ENCODE measurements around the gene KLHL22.
"Not testable (repeated sequence)": the region's sequence is repeated elsewhere in the genome, so short reads cannot be mapped to it uniquely, and the experiment has no call there.

KLHL22 gene

DNA sequence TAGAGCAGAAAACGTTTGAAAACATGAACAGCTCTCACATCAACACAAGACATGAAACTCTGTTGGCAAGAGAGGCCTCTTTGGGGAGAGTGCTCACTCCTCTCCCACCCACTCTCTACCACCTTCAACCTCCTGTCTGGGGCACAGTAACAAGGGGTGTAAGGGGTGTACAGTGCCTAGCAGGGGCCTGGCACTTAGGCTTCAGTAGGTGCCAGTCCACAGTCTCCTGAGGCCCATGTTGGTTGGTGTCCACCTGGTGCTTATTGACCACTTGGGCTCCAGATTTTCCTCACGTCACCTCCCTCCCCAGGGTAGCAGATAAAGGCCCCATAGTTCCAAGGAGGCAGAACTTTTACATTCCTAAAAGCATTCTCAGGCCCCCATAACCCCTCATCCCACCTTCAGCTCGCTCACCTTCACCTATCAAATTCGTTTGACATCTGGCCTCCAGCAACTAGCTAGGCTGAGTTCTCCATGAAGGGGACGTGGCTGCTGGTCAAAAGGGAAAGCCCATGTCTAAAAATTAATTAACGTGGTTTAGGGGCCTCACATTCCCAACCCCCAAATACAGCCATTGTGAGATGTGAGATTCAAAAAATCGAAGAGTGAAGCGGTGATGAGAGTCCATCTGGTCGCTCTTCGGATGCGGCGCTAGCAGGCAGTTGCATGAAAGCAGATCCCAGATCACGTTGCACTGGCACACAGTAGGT, 11.1 kb upstream of the KLHL22 start:
- H3K27ac ChIP-seq, result peak overlapping the region; percentile 96; the same call in 1 of the 2 replicates
- peak overlapping the region; percentile 98; the same call in 1 of the 2 replicates for H3K9ac ChIP-seq
- peaks cover 39% of the 10 kb centered on the region for H3K4me1 ChIP-seq
- H4K20me1 ChIP-seq, result peaks cover 41% of the 10 kb centered on the region
- H3K4me3 ChIP-seq, result peak overlapping the region; percentile 98
- H3K9me3 ChIP-seq, result no peaks in the 10 kb centered on the region
- H3K4me2 ChIP-seq, result peak overlapping the region; percentile 100
- no peak for TF ChIP-seq Cebpa-rat (IDR thresholded peaks at IDR 0.05)
- H3K36me3 ChIP-seq, result peaks cover 18% of the 10 kb centered on the region
- H3K27me3 ChIP-seq, result no peaks in the 10 kb centered on the region

- Histone ChIP-seq H4K20me1 (peaks cover 18% of the 10 kb centered on the region), H3K4me1 (peaks cover 17% of the 10 kb centered on the region)
- H3K9ac ChIP-seq, H3K27me3 ChIP-seq, H3K36me3 ChIP-seq, H3K4me3 ChIP-seq, H3K4me2 ChIP-seq, H3K9me3 ChIP-seq, H3K27ac ChIP-seq: not testable (repeated sequence)
Observed at GRCh38 chr22:20504293-20504922, 8.8 kb upstream of the KLHL22 start.

DNA sequence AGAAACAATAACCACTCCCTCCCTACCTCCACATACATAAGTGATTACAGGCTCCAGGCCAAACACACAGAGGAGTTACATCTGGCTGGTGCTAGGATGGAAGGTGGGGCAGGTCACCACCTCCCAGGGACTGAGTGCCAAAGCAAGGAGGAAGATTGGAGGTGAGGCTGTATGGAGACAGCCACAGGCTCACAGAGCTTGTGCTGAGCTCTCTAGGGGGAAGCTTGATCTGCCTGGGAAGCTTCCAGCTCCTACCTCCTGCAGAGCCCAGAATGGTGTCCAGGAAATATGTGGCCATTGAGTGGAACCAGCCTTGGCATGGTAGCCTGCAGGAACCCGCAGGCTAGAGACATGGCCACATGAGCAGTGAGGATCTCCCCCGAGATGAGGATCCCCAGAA, 8.2 kb upstream of the KLHL22 start:
- Histone ChIP-seq H3K4me1 (peaks cover 11% of the 10 kb centered on the region), H3K36me3 (peaks cover 6% of the 10 kb centered on the region; the same call in 1 of the 2 replicates), H3K4me2 (no peak overlapping the region), H4K20me1 (peaks cover 12% of the 10 kb centered on the region), H3K4me3 (no peak overlapping the region), H3K27ac (no peak overlapping the region), H3K9ac (no peak overlapping the region), H3K9me3 (no peaks in the 10 kb centered on the region), H3K27me3 (no peaks in the 10 kb centered on the region)
- no peak for TF ChIP-seq Cebpa-rat (IDR thresholded peaks at IDR 0.05)

DNA sequence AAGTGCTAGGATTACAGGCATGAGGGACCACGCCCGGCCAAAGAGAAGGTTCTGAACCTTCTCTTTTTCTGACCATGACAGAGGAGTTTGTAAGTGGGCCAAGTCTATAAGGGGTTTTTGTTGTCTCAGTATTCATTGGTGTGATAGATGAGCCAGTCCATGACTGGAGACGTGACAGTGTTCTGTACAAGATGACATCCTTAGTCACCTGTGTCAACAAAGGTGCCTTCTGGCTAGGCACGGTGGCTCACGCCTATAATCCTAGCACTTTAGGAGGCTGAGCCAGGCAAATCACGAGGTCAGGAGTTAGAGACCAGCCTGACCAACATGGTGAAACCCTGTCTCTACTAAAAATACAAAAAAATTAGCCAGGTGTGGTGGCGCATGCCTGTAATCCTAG, 4.2 kb upstream of the KLHL22 start:
- Histone ChIP-seq H3K27me3 (no peaks in the 10 kb centered on the region), H3K4me1 (peaks cover 18% of the 10 kb centered on the region), H4K20me1 (peaks cover 3% of the 10 kb centered on the region; the same call in 1 of the 2 replicates), H3K4me3 (no peak overlapping the region), H3K27ac (no peak overlapping the region), H3K9me3 (no peaks in the 10 kb centered on the region), H3K4me2 (no peak overlapping the region), H3K36me3 (peaks cover 6% of the 10 kb centered on the region; the same call in 1 of the 2 replicates), H3K9ac (no peak overlapping the region)
- TF ChIP-seq Cebpa-rat (IDR thresholded peaks at IDR 0.05), result no peak

GRCh38 chr22:20498913-20499312, 3.3 kb upstream of the KLHL22 start:
- Histone ChIP-seq H4K20me1 (peaks cover 12% of the 10 kb centered on the region), H3K4me2 (no peak overlapping the region), H3K4me3 (no peak overlapping the region), H3K9me3 (no peaks in the 10 kb centered on the region), H3K9ac (no peak overlapping the region), H3K27me3 (no peaks in the 10 kb centered on the region), H3K4me1 (peaks cover 27% of the 10 kb centered on the region), H3K36me3 (peaks cover 6% of the 10 kb centered on the region; the same call in 1 of the 2 replicates), H3K27ac (no peak overlapping the region)
- no peak for TF ChIP-seq Cebpa-rat (IDR thresholded peaks at IDR 0.05)

- no peak overlapping the region for H3K9ac ChIP-seq
- peaks cover 6% of the 10 kb centered on the region; the same call in 1 of the 2 replicates for H3K36me3 ChIP-seq
- H3K27ac ChIP-seq, result 0 out of 2 replicates have a peak overlapping the region, but pooled peaks have one; percentile 13
- H3K27me3 ChIP-seq, result no peaks in the 10 kb centered on the region
- TF ChIP-seq Cebpa-rat (IDR thresholded peaks at IDR 0.05), result no peak
- no peaks in the 10 kb centered on the region for H3K9me3 ChIP-seq
- no peak overlapping the region for H3K4me3 ChIP-seq
- H3K4me1 ChIP-seq, result peaks cover 33% of the 10 kb centered on the region
- H3K4me2 ChIP-seq, result peak overlapping the region; percentile 22; the same call in 1 of the 2 replicates
- H4K20me1 ChIP-seq, result peaks cover 25% of the 10 kb centered on the region
Observed at GRCh38 chr22:20497426-20497825, 1.8 kb upstream of the KLHL22 start.

- TF ChIP-seq Cebpa-rat (IDR thresholded peaks at IDR 0.05), result no peak
- Histone ChIP-seq H3K27ac (peak overlapping the region; percentile 81), H3K36me3 (peaks cover 3% of the 10 kb centered on the region; the same call in 1 of the 2 replicates), H3K4me1 (peaks cover 33% of the 10 kb centered on the region), H3K9ac (peak overlapping the region; percentile 80), H4K20me1 (peaks cover 38% of the 10 kb centered on the region), H3K4me3 (peak overlapping the region; percentile 85), H3K27me3 (no peaks in the 10 kb centered on the region), H3K4me2 (peak overlapping the region; percentile 97), H3K9me3 (no peaks in the 10 kb centered on the region)
Observed at GRCh38 chr22:20495861-20496681, 476 bp upstream of the KLHL22 start.

- no peaks in the 10 kb centered on the region for H3K9me3 ChIP-seq
- H3K4me2 ChIP-seq, result no peak overlapping the region
- peaks cover 74% of the 10 kb centered on the region for H4K20me1 ChIP-seq
- H3K4me1 ChIP-seq, result peaks cover 19% of the 10 kb centered on the region
- TF ChIP-seq Cebpa-rat (IDR thresholded peaks at IDR 0.05), result no peak
- H3K9ac ChIP-seq, result no peak overlapping the region
- no peak overlapping the region for H3K27ac ChIP-seq
- peaks cover 18% of the 10 kb centered on the region for H3K36me3 ChIP-seq
- H3K4me3 ChIP-seq, result no peak overlapping the region
- no peaks in the 10 kb centered on the region for H3K27me3 ChIP-seq
Observed at GRCh38 chr22:20491346-20491745, 4.2 kb downstream of the KLHL22 start.

- Histone ChIP-seq H3K4me2 (no peak overlapping the region), H3K4me1 (peaks cover 19% of the 10 kb centered on the region)
- TF ChIP-seq Cebpa-rat (IDR thresholded peaks at IDR 0.05), result no peak
Observed at GRCh38 chr22:20490941-20491307, 4.7 kb downstream of the KLHL22 start.

More at GRCh38 chr22:20490941-20491307, 4.7 kb downstream of the KLHL22 start:
- H3K9me3 ChIP-seq, result no peaks in the 10 kb centered on the region
- peaks cover 74% of the 10 kb centered on the region for H4K20me1 ChIP-seq
- H3K27ac ChIP-seq, result no peak overlapping the region
- H3K27me3 ChIP-seq, result no peaks in the 10 kb centered on the region
- H3K36me3 ChIP-seq, result peaks cover 18% of the 10 kb centered on the region
- H3K9ac ChIP-seq, result no peak overlapping the region
- no peak overlapping the region for H3K4me3 ChIP-seq

Data from BLaER1 (cell line).